Measurements from ENCODE around the gene HOXB2.
"Not testable (repeated sequence)": the region's sequence is repeated elsewhere in the genome, so short reads cannot be mapped to it uniquely, and the experiment has no call there.

The HOXB2 gene

DNA sequence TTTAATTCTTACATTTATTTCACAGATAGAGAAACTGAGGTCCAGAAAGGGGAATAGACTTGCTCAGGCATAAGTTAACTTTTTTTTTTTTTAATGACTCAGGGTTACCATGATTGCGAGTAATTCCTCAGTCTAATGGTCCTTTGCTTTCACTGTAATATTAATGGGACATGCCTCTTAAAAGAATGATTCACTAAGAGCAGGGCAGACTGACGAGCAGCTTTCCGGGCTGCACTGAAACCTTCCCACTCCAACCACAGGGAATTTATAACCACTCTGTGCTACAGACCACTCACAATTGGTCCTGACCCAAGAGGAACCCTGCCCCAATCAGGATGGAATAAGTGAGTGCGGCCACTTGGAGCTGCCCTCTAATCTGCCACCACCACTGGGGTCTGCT lies 5.7 kb downstream of the HOXB2 start:
- no peak for DNase-seq

- DNase-seq, result no peak
Measured at GRCh38 chr17:48537316-48537715, 7.6 kb downstream of the HOXB2 start.

DNA sequence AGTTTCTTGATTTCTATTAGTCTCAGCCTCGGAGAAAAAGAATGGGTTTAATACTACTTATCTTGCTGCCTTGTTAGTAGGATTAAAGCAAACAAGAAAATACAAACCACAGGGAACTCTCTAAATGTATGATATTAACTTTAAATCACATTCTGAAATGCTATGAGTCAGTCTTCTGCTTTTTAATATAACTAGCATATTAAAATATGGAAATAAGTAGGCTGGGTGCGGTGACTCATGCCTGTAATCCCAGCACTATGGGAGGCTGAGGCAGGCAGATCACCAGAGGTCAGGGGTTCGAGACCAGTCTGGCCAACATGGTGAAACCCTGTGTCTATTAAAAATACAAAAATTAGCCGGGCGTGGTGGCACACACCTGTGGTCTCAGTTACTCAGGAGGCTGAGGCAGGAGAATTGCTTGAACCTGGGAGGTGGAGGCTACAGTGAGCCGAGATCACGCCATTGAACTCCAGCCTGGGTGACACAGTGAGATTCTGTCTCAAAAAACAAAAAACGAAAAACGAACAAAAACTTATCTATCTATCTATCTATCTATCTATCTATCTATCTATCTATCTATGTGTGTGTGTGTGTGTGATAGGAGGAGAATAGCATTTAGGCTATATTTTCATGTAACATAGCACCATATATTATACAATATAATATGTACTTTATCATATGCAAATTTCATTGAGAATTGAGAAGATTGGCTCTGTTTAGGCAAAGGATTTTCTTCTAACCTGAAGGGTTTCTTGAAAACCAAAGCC lies 8.9 kb downstream of the HOXB2 start:
- not testable (repeated sequence) for DNase-seq

GRCh38 chr17:48532261-48532660 lies 12.6 kb downstream of the HOXB2 start:
- DNase-seq, result no peak

- no peak for DNase-seq
Measured at GRCh38 chr17:48530887-48531272, 14.0 kb downstream of the HOXB2 start, which contains the start of gene HOXB1. TSS of gene HOXB1 (minus strand) at chr17:48531011. CDS start at chr17:48530904, 107 bp downstream.

GRCh38 chr17:48530208-48530886 lies 14.6 kb downstream of the HOXB2 start:
- no peak for DNase-seq

GRCh38 chr17:48529683-48530009 lies 15.3 kb downstream of the HOXB2 start:
- no peak for DNase-seq

DNA sequence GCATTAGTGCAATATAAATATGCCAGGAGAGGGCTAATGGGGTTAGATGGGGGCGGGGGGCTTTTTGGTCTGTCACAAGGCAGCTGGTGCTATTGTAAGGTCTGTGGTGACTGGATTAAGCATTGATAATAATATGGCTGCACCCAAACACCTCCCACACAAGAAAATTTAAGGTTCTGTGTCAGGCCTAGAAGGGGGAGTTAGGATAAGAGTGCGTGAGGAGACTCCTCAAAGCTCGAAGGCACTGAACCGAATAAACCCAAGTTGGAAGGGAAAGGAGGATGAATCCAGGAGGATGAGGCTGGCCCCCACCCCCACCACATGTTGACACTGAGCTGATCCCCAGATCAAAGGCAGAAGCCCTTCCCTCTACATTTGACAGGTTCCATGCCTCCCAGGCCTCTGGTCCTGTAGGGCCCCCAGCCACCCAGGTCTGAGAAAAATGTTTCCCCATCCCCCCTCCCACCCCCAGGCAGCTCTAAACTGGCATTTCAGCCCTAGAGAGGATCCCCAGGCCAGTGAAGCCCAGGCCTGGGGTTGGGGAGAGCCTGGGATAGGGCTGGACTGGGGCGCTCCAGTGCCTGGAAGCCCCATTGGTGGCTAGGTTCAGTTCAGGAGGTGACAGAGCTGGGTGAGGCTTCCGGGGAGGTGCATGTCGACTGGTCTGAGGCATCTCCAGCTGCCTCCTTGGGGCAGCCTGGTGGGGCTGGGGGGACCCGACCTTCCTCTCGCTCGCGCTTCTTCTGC lies 15.8 kb downstream of the HOXB2 start:
- DNase-seq, result no peak

GRCh38 chr17:48528153-48528935 lies 16.6 kb downstream of the HOXB2 start:
- DNase-seq, result no peak

GRCh38 chr17:48527547-48527932 lies 17.4 kb downstream of the HOXB2 start:
- no peak for DNase-seq

DNA sequence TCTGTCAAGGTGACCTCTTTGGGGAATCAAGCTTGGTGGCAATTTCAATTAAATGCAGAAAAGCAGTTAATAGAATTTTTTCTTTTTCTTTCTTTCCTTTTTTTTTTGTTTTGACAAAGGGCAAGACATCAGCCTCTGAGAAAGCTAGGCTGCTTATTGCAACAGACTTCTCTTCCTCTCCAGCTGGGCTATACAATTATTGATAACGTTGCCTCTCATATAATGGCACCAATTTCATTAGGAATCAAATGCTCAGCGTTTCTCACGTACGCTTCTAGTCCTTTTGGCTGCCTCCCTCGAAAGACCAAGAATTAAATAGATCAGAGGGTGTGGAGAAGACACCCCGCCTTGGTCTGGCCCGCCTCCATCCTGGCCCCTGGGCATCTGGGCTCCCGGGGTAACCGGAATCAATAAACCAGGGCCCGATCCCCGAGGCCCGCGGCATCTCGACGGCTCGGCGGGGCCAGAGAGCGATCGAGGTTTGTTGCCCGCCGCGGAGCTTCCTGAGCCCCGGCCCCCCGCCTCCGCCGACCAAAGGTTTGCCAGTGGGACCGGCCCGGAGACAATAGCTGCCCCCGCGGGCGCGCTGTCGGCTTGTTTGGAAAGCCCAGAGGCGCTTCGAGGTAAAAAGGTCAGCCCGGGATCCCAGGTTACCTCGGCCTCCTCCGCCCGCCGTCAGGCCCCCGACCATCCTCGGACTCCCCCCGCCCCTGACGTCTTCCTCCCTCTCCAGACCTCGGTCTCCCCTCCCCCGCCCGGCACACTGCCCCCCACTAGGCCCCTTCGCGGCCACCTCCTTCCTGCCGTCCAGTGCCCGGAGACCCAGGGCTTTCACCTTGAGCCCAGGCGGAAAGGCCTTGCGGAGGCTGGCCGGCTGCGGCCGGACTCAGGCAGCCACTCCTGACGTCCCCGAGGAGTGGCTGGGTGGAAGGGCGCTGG lies 18.0 kb downstream of the HOXB2 start:
- no peak for DNase-seq

DNA sequence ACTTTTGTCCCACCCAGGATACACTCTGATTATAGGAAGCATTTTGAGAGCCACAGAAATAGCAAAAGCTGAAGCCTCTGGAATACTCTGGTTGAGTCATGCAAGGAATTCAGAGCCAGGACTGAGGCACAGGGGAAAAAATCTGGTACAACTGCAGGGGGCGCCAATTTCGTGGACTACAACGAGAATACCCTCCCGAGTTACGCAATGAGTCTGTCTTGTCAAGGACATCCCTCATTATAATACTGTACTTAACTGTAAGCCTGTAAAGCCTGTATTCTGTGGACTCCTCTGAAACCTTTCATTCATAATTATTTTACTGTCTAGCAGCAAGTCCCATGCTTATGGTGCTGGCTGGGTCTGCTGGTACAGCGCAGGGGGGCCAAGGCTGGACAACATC lies 21.9 kb downstream of the HOXB2 start:
- DNase-seq, result no peak

GRCh38 chr17:48522031-48522653 lies 22.8 kb downstream of the HOXB2 start:
- no peak for DNase-seq

DNA sequence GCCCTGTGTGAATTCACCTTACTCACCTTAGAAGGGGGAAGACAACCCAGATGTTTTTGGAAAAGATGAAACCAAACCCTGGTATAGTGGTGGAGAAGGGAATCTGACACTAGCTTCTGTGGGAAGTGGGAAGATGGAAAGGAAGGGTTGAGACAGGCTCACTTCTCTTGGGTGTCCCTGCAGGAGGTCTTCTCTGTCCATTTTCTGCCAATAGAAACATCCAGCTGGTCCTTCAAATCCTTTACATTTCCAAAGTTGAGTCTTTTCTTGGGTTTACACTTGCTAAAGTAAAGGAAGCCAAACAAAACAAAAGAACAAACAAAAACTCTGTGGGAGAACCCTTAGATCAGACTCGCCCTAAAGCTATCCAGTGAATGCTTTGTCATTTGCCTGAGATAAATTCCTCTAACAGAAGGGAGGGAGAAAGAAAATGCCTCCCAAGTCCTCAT lies 24.3 kb downstream of the HOXB2 start:
- no peak for DNase-seq

GRCh38 chr17:48519427-48519826 lies 25.5 kb downstream of the HOXB2 start:
- DNase-seq, result no peak

DNA sequence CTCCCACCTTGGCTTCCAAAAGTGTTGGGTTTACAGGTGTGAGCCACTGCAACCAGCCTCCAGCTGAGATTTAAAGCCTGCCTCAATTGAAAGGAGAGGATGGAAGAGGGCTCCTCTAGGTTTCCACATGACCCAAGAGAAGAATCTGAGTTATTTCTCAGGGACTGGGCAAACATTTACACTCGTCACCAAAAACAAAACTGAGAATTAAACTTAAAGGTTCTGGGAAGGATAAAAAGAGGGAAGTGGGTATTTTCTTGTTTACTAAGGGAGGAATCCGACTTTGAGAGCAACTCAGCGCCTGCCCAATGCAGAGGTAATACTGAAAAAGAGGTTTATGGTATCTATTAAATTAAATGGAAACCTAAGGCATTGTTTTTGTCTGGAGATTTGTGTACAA lies 27.4 kb downstream of the HOXB2 start:
- no peak for DNase-seq

DNA sequence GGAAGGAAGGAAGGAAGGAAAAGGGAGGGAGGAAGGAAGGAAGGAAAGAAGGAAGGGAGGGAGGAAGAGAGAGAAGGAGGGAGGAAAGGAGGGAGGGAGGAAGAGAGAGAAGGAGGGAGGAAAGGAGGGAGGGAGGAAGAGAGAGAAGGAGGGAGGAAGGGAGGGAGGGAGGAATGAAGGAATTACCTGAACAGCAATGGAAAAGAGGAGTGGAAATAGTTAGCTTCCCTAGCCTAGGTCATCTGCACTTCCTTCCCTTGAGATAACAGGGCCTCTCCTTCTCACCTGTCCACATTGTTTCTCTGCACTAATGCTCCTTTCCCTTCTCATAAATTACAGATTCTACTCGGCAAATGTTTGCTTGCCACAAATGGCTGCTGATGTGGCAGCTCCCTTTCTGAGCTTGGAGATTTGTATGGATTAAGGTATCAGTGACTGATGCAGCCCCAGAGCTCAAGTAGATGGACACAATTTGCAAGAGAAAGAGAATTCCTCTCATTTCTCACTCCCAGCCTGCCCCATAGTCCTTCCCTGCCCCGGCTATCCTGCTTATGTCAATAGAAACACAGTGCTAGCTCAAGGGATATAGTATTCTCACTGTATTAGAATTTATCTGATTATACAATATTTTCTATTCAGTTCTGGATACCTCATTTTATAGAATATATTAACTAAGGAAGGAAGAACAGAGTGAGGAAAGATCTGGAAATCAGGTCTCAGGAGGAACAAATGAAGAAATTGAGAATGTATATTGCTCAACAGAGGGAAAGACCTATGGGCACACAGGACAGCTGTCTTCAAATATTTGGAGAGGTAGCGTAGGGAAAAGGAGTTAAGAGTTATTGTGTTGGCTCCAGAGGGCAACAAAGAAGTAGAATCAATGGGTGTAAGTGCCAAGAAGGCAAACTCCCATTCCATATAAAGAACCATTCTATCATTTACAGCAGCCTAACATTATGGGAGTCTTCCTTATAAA lies 28.7 kb downstream of the HOXB2 start:
- DNase-seq, result no peak

DNA sequence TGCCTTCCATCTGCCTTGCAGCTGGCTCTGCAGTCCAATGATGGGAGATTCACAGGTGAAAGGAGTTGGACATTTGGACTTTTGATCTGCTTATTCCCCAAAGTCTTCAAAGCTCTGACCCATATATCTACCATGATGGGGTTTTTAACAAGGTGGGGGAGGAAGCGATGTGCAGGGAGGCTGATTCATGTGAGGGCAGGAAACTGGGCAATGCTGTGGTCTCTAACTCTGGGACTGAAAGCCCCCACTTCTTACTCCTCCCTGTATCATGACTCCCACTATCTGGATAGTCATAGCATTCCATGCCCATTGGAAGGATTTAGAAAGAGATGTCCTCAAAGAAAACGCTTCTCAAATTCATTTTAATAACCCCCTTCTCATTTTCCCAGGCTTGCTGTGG lies 30.4 kb downstream of the HOXB2 start:
- DNase-seq, result no peak

DNA sequence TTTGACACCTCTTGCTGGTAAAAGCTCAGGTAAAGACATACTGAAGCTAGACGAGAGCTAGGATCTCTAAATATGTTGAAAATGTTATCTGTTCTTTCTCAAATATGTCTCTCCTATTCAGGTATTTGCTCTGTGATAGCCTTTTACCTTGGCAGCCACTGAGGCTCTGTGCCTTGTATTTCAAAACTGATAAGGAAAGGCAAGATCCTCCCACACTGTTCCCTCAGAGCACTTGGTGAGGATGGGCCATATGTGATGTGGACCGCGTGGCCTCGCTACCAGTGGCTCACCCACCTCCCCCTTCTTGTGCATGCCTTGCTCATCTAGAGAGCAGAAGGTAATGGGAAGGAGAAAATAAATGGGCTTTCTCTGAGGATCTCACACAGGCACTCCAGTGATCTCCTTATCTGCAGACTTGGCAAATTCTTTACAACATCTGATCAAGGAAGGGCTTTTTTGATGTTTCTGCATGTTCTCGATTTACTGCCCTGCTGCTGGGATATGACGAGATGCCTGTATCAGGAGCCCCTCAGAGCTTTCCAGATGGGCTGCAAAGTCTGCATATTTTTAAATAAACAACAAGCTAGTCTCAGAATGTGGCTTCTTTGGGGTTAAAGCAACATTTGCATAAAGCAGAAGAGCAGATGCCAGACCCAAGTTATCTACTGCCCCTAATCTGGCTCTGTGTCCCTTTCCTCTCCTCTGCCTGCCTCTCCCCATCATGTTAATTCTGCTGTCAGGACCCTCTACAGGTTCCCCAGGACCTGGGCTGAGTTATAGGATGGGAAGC lies 31.0 kb downstream of the HOXB2 start:
- DNase-seq, result no peak

Measured in bone marrow (tissue), 2 donors.